Natural killer cell treated with Interleukin-12 subunit alpha and Interleukin-12 subunit beta and Interleukin-15 and Interleukin-18, amount 100 ng/mL, for 72 hours (primary cell): ENCODE data around the gene C1QTNF7. TPM values are rescaled to one million over a fixed set of nuclear protein-coding genes. Genes with fewer than 3 reads are reported as not detected.

ENCODE experiments used
- ATAC-seq, 2 donors: fragments of 150-1000 bp; cut with Tn5 transposase in 1 of 2; sonication (Bioruptor Pico), chemical (Tn5 transposase) in 1 of 2; 2 replicates each; pipeline ENCODE4 v1.10.0; 2021
- DNase-seq: peaks from one replicate; pipeline ENCODE4 v3.0.0; 2022; ENCODE audit warnings: low spot score
- H3K27ac Mint-ChIP-seq, 2 donors: 1 replicate in 1 of 2; 2 replicates in 1 of 2; pipeline ENCODE4 v1.8.0; 2022; ENCODE audit warnings: mixed read lengths in 2 of 2, mild to moderate bottlenecking in 1 of 2, moderate library complexity in 1 of 2
- H3K27me3 Mint-ChIP-seq, 2 donors: 1 replicate in 1 of 2; 2 replicates in 1 of 2; pipeline ENCODE4 v1.8.0; 2022; ENCODE audit warnings: mixed read lengths in 2 of 2
- H3K36me3 Mint-ChIP-seq: one replicate; pipeline ENCODE4 v1.8.0; 2022; ENCODE audit warnings: mixed read lengths
- H3K4me1 Mint-ChIP-seq, 2 donors: 1 replicate in 1 of 2; 2 replicates in 1 of 2; pipeline ENCODE4 v1.8.0; 2022; ENCODE audit warnings: low read depth in 2 of 2, mixed read lengths in 2 of 2, mild to moderate bottlenecking in 1 of 2
- H3K4me3 Mint-ChIP-seq: one replicate; pipeline ENCODE4 v1.8.0; 2022; ENCODE audit warnings: mixed read lengths
- H3K9me3 Mint-ChIP-seq: 2 replicates; pipeline ENCODE4 v1.8.0; 2022; ENCODE audit warnings: mixed read lengths
- total RNA-seq, 2 donors: library from RNA; stranded (reverse); gene quantifications; one replicate each; pipeline ENCODE4 v1.2.3, GENCODE V29; 2022

C1QTNF7 gene
- total RNA-seq, 2 donors from 2014 or later: not detected

- Mint-ChIP-seq H3K27me3 (peaks cover 0 to 3% of the 10 kb centered on the region in 2 donors), H3K9me3 (no peaks in the 10 kb centered on the region), H3K4me3 (no peak overlapping the region), H3K36me3 (no peaks in the 10 kb centered on the region), H3K4me1 (no peaks in the 10 kb centered on the region), H3K27ac (no peak overlapping the region)
- DNase-seq (no peak), ATAC-seq (no peak)
Observed at GRCh38 chr4:15455290-15455689, 27.5 kb downstream of the C1QTNF7 start.

- H3K4me3 Mint-ChIP-seq: no peak overlapping the region
- H3K9me3 Mint-ChIP-seq: no peaks in the 10 kb centered on the region
- H3K27me3 Mint-ChIP-seq: peaks cover 0 to 3% of the 10 kb centered on the region in 2 donors
- ATAC-seq (no peak), DNase-seq (no peak)
- H3K27ac Mint-ChIP-seq: no peak overlapping the region
- no peaks in the 10 kb centered on the region for H3K4me1 Mint-ChIP-seq
- H3K36me3 Mint-ChIP-seq: no peaks in the 10 kb centered on the region
Observed at GRCh38 chr4:15457406-15458201, 29.8 kb downstream of the C1QTNF7 start.

- H3K4me3 Mint-ChIP-seq: no peak overlapping the region
Observed at GRCh38 chr4:15458616-15459015, 30.8 kb downstream of the C1QTNF7 start.

GRCh38 chr4:15459706-15460105, 31.9 kb downstream of the C1QTNF7 start:
- Mint-ChIP-seq H3K27ac (no peak overlapping the region), H3K9me3 (no peaks in the 10 kb centered on the region), H3K36me3 (no peaks in the 10 kb centered on the region), H3K4me3 (no peak overlapping the region), H3K27me3 (peaks cover 0 to 3% of the 10 kb centered on the region in 2 donors), H3K4me1 (no peaks in the 10 kb centered on the region)
- no peak for ATAC-seq
- DNase-seq: no peak

More at GRCh38 chr4:15458616-15459015, 30.8 kb downstream of the C1QTNF7 start:
- no peak for ATAC-seq
- Mint-ChIP-seq H3K9me3 (no peaks in the 10 kb centered on the region), H3K27me3 (peaks cover 0 to 3% of the 10 kb centered on the region in 2 donors), H3K36me3 (no peaks in the 10 kb centered on the region), H3K27ac (no peak overlapping the region), H3K4me1 (no peaks in the 10 kb centered on the region)
- no peak for DNase-seq

- no peak overlapping the region for H3K4me3 Mint-ChIP-seq
- no peaks in the 10 kb centered on the region for H3K27me3 Mint-ChIP-seq
- ATAC-seq: no peak
- H3K4me1 Mint-ChIP-seq: peaks cover 16 to 17% of the 10 kb centered on the region in 2 donors
- no peak for DNase-seq
- no peaks in the 10 kb centered on the region for H3K36me3 Mint-ChIP-seq
- no peak overlapping the region for H3K27ac Mint-ChIP-seq
- H3K9me3 Mint-ChIP-seq: no peaks in the 10 kb centered on the region
Observed at GRCh38 chr4:15466596-15466995, 38.8 kb downstream of the C1QTNF7 start.

- ATAC-seq: peak in 1 of 2 donors; percentile 50
- Mint-ChIP-seq H3K27me3 (no peaks in the 10 kb centered on the region), H3K36me3 (no peaks in the 10 kb centered on the region), H3K4me3 (peak within 1 kb of the TSS; percentile 71), H3K9me3 (no peaks in the 10 kb centered on the region), H3K4me1 (peaks cover 16 to 17% of the 10 kb centered on the region in 2 donors), H3K27ac (peak within 1 kb of the TSS in 1 of 2 donors; percentile 56)
- DNase-seq: peak; percentile 55
Observed at GRCh38 chr4:15469402-15470127, 41.7 kb downstream of the C1QTNF7 start, which contains the start of gene CC2D2A. CC2D2A (plus strand) TSS chr4:15469882; CDS start chr4:15475933, 6,051 bp downstream.

GRCh38 chr4:15470128-15470475, 42.3 kb downstream of the C1QTNF7 start:
- no peaks in the 10 kb centered on the region for H3K27me3 Mint-ChIP-seq
- no peaks in the 10 kb centered on the region for H3K36me3 Mint-ChIP-seq
- ATAC-seq: no peak
- peak overlapping the region in 1 of 2 donors; percentile 56 for H3K27ac Mint-ChIP-seq
- H3K4me1 Mint-ChIP-seq: peaks cover 16 to 17% of the 10 kb centered on the region in 2 donors
- no peaks in the 10 kb centered on the region for H3K9me3 Mint-ChIP-seq
- H3K4me3 Mint-ChIP-seq: peak overlapping the region; percentile 71
- no peak for DNase-seq

GRCh38 chr4:15476396-15476795, 48.6 kb downstream of the C1QTNF7 start:
- Mint-ChIP-seq H3K27ac (no peak overlapping the region), H3K27me3 (no peaks in the 10 kb centered on the region), H3K36me3 (no peaks in the 10 kb centered on the region), H3K9me3 (no peaks in the 10 kb centered on the region), H3K4me1 (no peaks in the 10 kb centered on the region), H3K4me3 (no peak overlapping the region)
- ATAC-seq: no peak
- no peak for DNase-seq

- peaks cover under 1% of the 10 kb centered on the region for H3K36me3 Mint-ChIP-seq
- H3K27me3 Mint-ChIP-seq: peaks cover 0 to under 1% of the 10 kb centered on the region in 2 donors
- no peaks in the 10 kb centered on the region for H3K9me3 Mint-ChIP-seq
- DNase-seq (no peak), ATAC-seq (no peak)
- H3K4me1 Mint-ChIP-seq: no peaks in the 10 kb centered on the region
- H3K27ac Mint-ChIP-seq: no peak overlapping the region
- H3K4me3 Mint-ChIP-seq: no peak overlapping the region
Observed at GRCh38 chr4:15478724-15479088, 50.9 kb downstream of the C1QTNF7 start.

GRCh38 chr4:15479089-15479912, 51.5 kb downstream of the C1QTNF7 start:
- H3K27me3 Mint-ChIP-seq: peaks cover 3 to 6% of the 10 kb centered on the region in 2 donors
- DNase-seq: no peak
- no peaks in the 10 kb centered on the region for H3K4me1 Mint-ChIP-seq
- peaks cover 6% of the 10 kb centered on the region for H3K36me3 Mint-ChIP-seq
- ATAC-seq: peak in 1 of 2 donors; percentile 17
- no peak overlapping the region for H3K27ac Mint-ChIP-seq
- no peak overlapping the region for H3K4me3 Mint-ChIP-seq
- no peaks in the 10 kb centered on the region for H3K9me3 Mint-ChIP-seq

- peaks cover 3 to 6% of the 10 kb centered on the region in 2 donors for H3K27me3 Mint-ChIP-seq
- no peak for ATAC-seq
- H3K4me3 Mint-ChIP-seq: no peak overlapping the region
- no peaks in the 10 kb centered on the region for H3K4me1 Mint-ChIP-seq
- DNase-seq: no peak
- no peak overlapping the region for H3K27ac Mint-ChIP-seq
- peaks cover 6% of the 10 kb centered on the region for H3K36me3 Mint-ChIP-seq
- no peaks in the 10 kb centered on the region for H3K9me3 Mint-ChIP-seq
Observed at GRCh38 chr4:15479913-15480185, 52.0 kb downstream of the C1QTNF7 start.

- no peak for ATAC-seq
- H3K4me1 Mint-ChIP-seq: no peaks in the 10 kb centered on the region
- peaks cover 6% of the 10 kb centered on the region in 2 donors for H3K27me3 Mint-ChIP-seq
Observed at GRCh38 chr4:15481961-15482745, 54.3 kb downstream of the C1QTNF7 start.

GRCh38 chr4:15482842-15483241, 55.0 kb downstream of the C1QTNF7 start:
- Mint-ChIP-seq H3K4me1 (no peaks in the 10 kb centered on the region), H3K36me3 (peaks cover 12% of the 10 kb centered on the region), H3K27ac (no peak overlapping the region), H3K9me3 (no peaks in the 10 kb centered on the region), H3K4me3 (no peak overlapping the region), H3K27me3 (peaks cover 6 to 12% of the 10 kb centered on the region in 2 donors)
- DNase-seq: no peak
- ATAC-seq: no peak

More at GRCh38 chr4:15481961-15482745, 54.3 kb downstream of the C1QTNF7 start:
- H3K4me3 Mint-ChIP-seq: no peak overlapping the region
- H3K9me3 Mint-ChIP-seq: no peaks in the 10 kb centered on the region
- H3K36me3 Mint-ChIP-seq: peaks cover 6% of the 10 kb centered on the region
- no peak for DNase-seq
- H3K27ac Mint-ChIP-seq: no peak overlapping the region
